Umbilical cord (tissue), 2 donors: ENCODE measurements around the gene GALNT9. TPM values are rescaled to one million over a fixed set of nuclear protein-coding genes. Genes with fewer than 3 reads are reported as not detected.

ENCODE experiments used
- DNase-seq: peaks from one replicate; pipeline ENCODE4 v3.0.0-alpha.2; 2015; ENCODE audit warnings: low spot score
- total RNA-seq: library from RNA; depleted of rRNA; stranded (reverse); fragments of >200 nt; gene quantifications from one replicate; pipeline ENCODE4 v1.2.3, GENCODE V29; 2014; ENCODE audit warnings: low replicate concordance; ENCODE audit not compliant: insufficient read depth

Gene GALNT9
- total RNA-seq, 1 donor from 2014 or later = 1.9 TPM

DNA sequence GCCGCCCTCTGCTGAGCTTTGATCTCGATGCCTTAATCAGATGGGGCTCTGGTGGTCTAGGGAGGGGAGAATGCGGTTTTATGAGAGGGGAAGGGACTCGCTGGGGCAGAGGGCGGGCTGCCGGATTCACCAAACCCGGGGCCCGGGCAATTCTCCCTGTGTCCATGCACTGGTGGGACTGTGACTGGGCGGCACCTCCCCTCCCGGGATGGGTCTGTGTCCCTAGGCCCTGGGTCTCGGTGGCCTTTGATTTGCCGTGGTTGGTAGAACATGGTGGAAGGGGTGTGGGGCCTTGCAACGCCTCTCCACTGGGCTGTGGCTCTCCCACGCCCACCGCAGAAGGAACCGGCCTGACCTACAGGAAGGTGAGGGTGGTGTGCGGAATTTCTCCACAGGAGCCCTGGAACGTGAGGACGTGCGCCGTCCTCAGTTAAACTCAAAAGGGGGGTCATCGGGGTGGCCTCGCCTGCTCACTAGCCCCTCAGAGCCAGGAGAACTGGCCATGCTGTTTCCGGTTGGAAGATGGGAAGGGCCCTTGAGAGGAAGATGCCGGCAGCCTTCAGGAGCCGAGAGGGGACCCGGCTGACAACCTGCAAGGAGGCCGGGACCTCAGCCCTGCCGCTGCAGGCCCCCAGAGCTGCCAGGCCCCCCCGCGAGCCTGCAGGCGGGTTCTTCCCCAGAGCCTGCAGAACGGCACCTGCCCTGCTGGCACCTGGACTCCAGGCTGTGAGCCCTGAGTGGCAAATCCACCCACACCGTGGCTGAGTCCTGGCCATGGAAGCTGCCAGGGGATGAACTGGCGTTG is 141.5 kb downstream of the GALNT9 start:
- no peak for DNase-seq

- no peak for DNase-seq
Measured at GRCh38 chr12:132186857-132187620, 142.3 kb downstream of the GALNT9 start.

GRCh38 chr12:132186208-132186856 is 143.1 kb downstream of the GALNT9 start:
- no peak for DNase-seq

- no peak for DNase-seq
Measured at GRCh38 chr12:132185705-132186104, 143.7 kb downstream of the GALNT9 start.

- no peak for DNase-seq
Measured at GRCh38 chr12:132182711-132183365, 146.6 kb downstream of the GALNT9 start.

GRCh38 chr12:132182206-132182710 is 147.1 kb downstream of the GALNT9 start:
- DNase-seq = no peak

- no peak for DNase-seq
Measured at GRCh38 chr12:132181570-132182200, 147.7 kb downstream of the GALNT9 start.

GRCh38 chr12:132180648-132181546 is 148.5 kb downstream of the GALNT9 start:
- DNase-seq = no peak

DNA sequence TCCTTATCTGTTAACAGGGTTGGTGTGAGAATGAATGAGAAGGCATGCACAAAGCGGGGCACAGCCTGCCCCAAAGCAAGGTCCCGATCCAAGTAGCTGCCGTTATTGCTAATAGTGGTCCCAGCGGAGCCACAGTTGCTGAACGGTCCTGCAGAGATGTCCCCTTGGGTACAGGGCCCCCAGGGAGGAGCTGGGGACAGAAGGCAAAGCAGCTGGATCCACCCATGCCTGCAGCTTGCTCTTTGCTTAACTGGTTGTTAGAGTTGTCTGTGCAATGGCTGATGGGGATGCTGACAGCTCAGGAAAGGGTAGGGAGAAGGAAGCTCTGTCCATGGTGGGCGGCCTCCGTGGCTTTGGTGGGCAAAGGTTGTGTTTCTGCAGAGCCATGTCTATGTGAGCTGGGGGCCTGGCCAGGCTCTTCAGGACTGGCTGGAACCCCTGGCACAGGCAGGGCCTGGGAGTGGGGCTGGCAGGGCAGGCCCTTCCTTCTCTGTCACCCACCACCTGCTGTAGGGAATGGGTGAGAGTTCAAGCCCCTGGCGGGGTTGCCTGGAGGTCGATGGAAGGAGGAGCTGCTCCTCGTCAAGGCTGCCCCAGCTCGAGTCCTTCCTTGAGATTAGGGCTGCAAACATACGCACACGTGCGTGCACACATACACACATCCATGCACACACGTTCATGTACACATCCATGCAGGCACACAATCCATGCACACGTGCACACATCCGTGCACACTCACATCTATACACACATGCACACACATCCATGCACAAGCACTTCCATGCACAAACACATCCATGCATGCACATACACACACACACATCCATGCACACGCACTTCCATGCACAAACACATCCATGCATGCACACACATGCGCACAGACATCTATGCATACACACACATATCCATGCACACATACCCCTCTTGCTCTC is 149.7 kb downstream of the GALNT9 start:
- no peak for DNase-seq

DNA sequence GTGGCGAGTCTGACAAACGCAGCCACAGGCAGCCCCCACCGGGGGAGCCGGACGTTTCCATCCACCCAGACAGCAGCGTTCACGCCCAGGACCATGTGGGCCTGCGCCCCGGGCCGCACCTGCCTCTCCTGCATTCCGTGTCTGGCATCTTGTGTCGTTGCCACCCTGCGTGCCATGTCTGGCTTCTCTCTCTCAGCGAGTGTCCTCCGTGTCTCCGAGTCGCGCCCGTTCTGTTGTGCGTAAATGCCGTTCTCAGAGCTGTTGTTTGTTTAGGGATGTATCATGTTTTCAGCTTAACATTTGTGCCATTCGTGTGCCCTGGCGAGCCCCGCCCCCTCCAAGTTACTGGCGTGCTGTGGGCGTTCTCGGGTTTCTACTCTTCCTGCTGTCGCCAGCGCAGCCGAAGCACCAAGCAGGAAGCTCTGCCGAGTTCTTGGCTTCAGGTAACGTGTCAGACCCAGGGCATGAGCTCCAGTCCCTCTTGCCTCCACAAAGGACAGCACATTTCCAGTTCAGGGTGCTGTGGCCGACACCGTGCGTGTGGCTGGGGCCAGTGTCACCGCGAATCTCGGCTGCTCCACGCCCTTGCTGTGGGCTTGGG is 150.5 kb downstream of the GALNT9 start:
- no peak for DNase-seq

GRCh38 chr12:132178316-132178715 is 151.1 kb downstream of the GALNT9 start:
- no peak for DNase-seq

DNA sequence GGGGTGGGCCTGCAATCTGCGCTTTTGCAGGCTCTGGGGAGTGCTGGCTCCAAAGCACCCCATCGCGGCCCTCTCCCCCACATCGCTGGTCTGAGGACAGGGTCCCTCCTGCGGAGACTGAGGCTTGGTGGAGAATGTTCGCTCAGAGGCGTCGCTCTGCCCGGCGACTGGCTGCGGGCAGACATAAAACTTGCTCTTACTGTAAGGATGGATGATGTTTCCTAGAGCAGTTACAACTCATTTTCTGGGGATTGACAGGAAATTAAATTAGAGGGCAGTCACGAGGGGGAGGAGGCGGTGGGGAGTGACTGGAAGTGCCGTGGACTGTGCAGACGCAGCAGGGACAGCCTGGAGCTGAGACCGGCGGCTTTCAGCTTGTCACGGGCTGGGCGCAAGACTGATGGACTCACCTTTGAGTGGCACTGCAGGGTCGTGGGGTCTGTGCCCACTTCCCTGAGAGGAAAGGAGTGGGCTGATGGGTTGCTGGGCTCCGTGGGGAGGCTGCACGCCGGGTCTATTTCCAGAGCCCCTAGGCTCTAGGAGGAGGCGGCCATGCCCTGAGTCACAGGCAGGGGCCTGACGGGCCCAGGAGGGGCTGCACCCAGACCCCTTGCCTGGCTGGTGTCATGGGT is 152.4 kb downstream of the GALNT9 start:
- no peak for DNase-seq

- no peak for DNase-seq
Measured at GRCh38 chr12:132176385-132176919, 152.9 kb downstream of the GALNT9 start.

DNA sequence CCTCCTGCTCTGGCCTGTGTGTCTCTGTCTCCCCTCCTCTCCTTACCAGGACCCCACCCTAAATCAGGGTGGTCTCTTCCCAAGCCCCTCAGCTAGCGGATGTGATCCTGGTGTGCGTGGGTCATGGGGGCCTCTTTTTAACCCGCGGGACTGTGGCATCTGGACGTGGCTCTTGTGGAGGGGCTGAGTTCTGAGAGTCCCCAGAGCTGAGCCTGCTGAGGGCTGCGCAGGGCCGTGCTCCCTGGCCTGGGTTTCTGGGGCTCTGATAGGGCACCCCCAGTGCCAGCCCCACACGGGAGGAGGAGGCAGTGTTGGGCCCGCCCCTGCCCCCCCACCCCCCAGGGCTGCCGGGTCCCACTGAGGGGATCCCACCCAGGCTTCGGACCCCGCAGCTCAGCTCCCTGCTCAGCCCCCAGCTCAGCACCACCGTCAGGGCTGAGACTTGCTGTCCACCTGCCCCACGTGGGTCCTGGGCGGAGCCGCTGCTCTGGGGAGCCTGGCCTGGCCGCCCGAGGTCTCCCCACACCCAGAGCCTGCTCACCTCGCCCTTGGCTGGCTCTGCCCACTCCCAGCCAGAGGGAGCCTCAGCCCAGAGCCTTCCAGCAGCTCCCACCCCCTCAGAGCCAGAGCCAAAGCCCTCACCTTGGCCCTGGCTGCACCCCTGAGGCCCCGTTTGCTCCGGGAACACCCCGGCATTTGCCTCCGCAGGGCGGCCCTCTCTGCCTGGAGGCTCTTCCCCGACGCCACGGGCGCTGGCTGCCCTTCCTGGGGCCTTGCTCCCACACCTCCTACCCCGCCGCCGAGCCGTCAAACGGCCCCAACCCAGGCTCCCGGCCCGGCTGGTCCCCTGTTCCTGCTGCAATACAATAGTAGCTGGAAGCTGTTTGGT is 153.6 kb downstream of the GALNT9 start:
- DNase-seq = no peak

DNA sequence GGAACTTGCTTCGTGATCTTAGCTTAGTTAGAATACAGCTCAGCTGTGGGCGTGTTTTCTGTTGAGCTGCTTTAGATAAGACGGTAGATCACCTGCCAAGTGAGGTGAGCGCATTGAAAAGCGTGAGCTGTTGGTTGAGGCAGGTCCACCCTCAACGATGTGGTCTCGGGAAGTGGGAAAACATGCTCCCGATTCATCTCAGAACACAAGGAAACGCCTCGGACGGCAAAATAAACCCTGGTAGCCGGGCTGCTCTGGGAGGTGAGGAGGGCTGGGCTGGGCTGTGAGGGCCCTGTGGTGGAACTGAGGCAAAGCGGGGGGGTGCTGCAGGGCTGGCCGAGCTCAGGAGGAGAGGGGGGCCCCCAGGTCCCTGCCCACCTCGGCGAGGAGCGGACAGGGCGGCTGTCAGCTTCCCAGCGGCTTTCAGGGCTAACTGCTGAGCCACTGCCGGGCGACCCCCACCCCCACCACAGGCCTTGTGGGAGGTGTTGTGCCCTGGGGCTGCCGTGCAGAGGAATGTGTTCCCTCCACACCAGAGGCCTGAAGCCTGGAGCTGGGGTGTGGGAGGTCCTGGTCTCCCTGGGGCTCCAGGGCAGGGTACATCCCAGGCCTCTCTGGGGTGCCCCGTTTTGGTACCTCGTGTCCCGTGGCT is 154.4 kb downstream of the GALNT9 start:
- no peak for DNase-seq
